HUDEP-2 (cell line): Measurements from ENCODE around the gene STXBP4.

Source experiments
- DNase-seq, 76 experiments: peaks; one replicate each; lab custom pipeline; 2025; ENCODE audit not compliant: unreplicated experiment in 76 of 76; lab: John Stamatoyannopoulos, UW

STXBP4 gene

GRCh38 chr17:54968262-54968987, at the start of gene STXBP4, which contains the start of gene COX11:
STXBP4 (plus strand) TSS chr17:54968765; CDS start chr17:54986220, 17,455 bp downstream.
COX11 (minus strand) TSS chr17:54968654; CDS start chr17:54968646, 8 bp downstream.
- DNase-seq = peak; percentile 42 to 96 (median 89)

- DNase-seq = no peak
Measured at GRCh38 chr17:54919425-54919824, 49.1 kb upstream of the STXBP4 start.

GRCh38 chr17:54920819-54921218, 47.7 kb upstream of the STXBP4 start:
- no peak for DNase-seq

GRCh38 chr17:54924405-54924804, 44.2 kb upstream of the STXBP4 start:
- DNase-seq = no peak

- no peak for DNase-seq
Measured at GRCh38 chr17:54927525-54927924, 41.0 kb upstream of the STXBP4 start.

GRCh38 chr17:54932711-54933110, 35.9 kb upstream of the STXBP4 start:
- DNase-seq = no peak

GRCh38 chr17:54933921-54934320, 34.6 kb upstream of the STXBP4 start:
- no peak for DNase-seq

GRCh38 chr17:54935471-54935870, 33.1 kb upstream of the STXBP4 start:
- DNase-seq = no peak

- DNase-seq = no peak
Measured at GRCh38 chr17:54937018-54937417, 31.5 kb upstream of the STXBP4 start.

GRCh38 chr17:54937426-54937825, 31.1 kb upstream of the STXBP4 start:
- DNase-seq = no peak

- DNase-seq = no peak
Measured at GRCh38 chr17:54941285-54941684, 27.3 kb upstream of the STXBP4 start.

GRCh38 chr17:54944796-54945195, 23.8 kb upstream of the STXBP4 start:
- no peak for DNase-seq

- no peak for DNase-seq
Measured at GRCh38 chr17:54945231-54945630, 23.3 kb upstream of the STXBP4 start.

- DNase-seq = peak in 1 of 76 experiments; percentile 10
Measured at GRCh38 chr17:54945671-54946070, 22.9 kb upstream of the STXBP4 start.

- DNase-seq = no peak
Measured at GRCh38 chr17:54947396-54947795, 21.2 kb upstream of the STXBP4 start.

- DNase-seq = peak in 1 of 76 experiments; percentile 15
Measured at GRCh38 chr17:54948380-54948779, 20.2 kb upstream of the STXBP4 start.

- no peak for DNase-seq
Measured at GRCh38 chr17:54950116-54950515, 18.4 kb upstream of the STXBP4 start.

- DNase-seq = no peak
Measured at GRCh38 chr17:54951286-54951685, 17.3 kb upstream of the STXBP4 start.

GRCh38 chr17:54956791-54957190, 11.8 kb upstream of the STXBP4 start:
- DNase-seq = no peak

GRCh38 chr17:54967621-54968261, 824 bp upstream of the STXBP4 start:
- peak in 9 of 76 experiments; percentile 2 to 44 (median 35) for DNase-seq

- DNase-seq = peak in 9 of 76 experiments; percentile 24 to 60 (median 45)
Measured at GRCh38 chr17:54968988-54969332, 395 bp downstream of the STXBP4 start.
